Uterus (tissue), 2 donors: ENCODE measurements around the gene CSKMT.

Experiments used
- POLR2A ChIP-seq, 2 donors: fragments of 450-650 bp; IDR thresholded peaks; one replicate each; pipeline ENCODE4 v1.6.1; 2016; ENCODE audit warnings: antibody characterized with exemption in 2 of 2, mild to moderate bottlenecking in 1 of 2, moderate library complexity in 1 of 2
- TF ChIP-seq, protein P1 (sequence below), 4 experiments: fragments of 200-600 bp in 2 of 4; fragments of 450-650 bp in 2 of 4; sonication (generic) in 2 of 4; IDR thresholded peaks; one replicate each; pipeline ENCODE4 v1.5.1; 2016 to 2019; ENCODE audit warnings: antibody characterized with exemption in 4 of 4, mild to moderate bottlenecking in 2 of 4, moderate library complexity in 1 of 4

DNA sequence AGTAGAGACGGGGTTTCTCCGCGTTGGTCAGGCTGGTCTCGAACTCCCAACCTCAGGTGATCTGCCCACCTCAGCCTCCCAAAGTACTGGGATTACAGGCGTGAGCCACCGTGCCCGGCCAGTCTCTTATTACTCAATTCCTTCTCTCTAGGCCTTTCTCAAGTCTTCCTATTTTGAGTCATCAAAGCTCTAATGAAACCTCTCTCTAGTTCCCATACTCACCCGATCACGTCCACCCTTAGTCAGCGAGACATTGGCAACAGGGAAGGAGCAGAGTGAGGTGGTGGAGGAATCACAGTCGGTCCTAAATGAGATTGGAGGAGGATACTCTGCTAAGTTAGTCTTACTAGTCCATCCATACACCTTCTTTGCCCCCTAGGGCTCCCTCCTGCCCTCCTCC lies 37.1 kb downstream of the CSKMT start:
- no peak for TF ChIP-seq POLR2A (IDR thresholded peaks at IDR 0.05)
- TF ChIP-seq, protein P1, sequence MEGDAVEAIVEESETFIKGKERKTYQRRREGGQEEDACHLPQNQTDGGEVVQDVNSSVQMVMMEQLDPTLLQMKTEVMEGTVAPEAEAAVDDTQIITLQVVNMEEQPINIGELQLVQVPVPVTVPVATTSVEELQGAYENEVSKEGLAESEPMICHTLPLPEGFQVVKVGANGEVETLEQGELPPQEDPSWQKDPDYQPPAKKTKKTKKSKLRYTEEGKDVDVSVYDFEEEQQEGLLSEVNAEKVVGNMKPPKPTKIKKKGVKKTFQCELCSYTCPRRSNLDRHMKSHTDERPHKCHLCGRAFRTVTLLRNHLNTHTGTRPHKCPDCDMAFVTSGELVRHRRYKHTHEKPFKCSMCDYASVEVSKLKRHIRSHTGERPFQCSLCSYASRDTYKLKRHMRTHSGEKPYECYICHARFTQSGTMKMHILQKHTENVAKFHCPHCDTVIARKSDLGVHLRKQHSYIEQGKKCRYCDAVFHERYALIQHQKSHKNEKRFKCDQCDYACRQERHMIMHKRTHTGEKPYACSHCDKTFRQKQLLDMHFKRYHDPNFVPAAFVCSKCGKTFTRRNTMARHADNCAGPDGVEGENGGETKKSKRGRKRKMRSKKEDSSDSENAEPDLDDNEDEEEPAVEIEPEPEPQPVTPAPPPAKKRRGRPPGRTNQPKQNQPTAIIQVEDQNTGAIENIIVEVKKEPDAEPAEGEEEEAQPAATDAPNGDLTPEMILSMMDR (IDR thresholded peaks at IDR 0.05): no peak
